GM23338 (cell line): ENCODE results near the gene GDE1.

Source experiments
- CREB1 ChIP-seq: fragments of 250-450 bp; sonication (Bioruptor Pico); IDR thresholded peaks from 2 replicates; pipeline ENCODE4 v1.5.0; 2020; ENCODE audit warnings: low read depth, mild to moderate bottlenecking, moderate library complexity
- CTCF ChIP-seq, 2 experiments: fragments of 200-600 bp in 1 of 2; sonication (generic) in 1 of 2; conservative IDR thresholded peaks; 2 replicates each; pipeline versions ENCODE4 v1.5.1 to v1.6.1; 2016 to 2017; ENCODE audit warnings: antibody characterized with exemption in 2 of 2, low read depth in 2 of 2, mild to moderate bottlenecking in 2 of 2, moderate library complexity in 1 of 2
- ETS1 ChIP-seq: IDR thresholded peaks from 2 replicates; pipeline ENCODE4 v1.6.1; 2016; ENCODE audit warnings: antibody characterized with exemption
- EZH2 ChIP-seq: fragments of 200-600 bp; sonication (generic); IDR thresholded peaks from one replicate; pipeline ENCODE4 v1.8.0; 2017; ENCODE audit warnings: antibody characterized with exemption, mild to moderate bottlenecking, low read depth; ENCODE audit not compliant: unreplicated experiment
- EZH2phosphoT487 ChIP-seq: fragments of 200-600 bp; sonication (generic); IDR thresholded peaks from one replicate; pipeline ENCODE4 v1.8.1; 2018; ENCODE audit warnings: antibody characterized with exemption; ENCODE audit not compliant: unreplicated experiment
- JUNB ChIP-seq: IDR thresholded peaks from one replicate; pipeline ENCODE4 v1.6.1; 2016; ENCODE audit warnings: antibody characterized with exemption; ENCODE audit not compliant: unreplicated experiment
- POLR2AphosphoS5 ChIP-seq: IDR thresholded peaks from 2 replicates; pipeline ENCODE4 v1.6.1; 2016; ENCODE audit warnings: antibody characterized with exemption, low read depth
- REST ChIP-seq: IDR thresholded peaks from one replicate; pipeline ENCODE4 v1.6.1; 2018; ENCODE audit warnings: antibody characterized with exemption; ENCODE audit not compliant: unreplicated experiment
- ZNF331 ChIP-seq: fragments of 250-450 bp; sonication (Bioruptor Pico); IDR thresholded peaks from 2 replicates; pipeline ENCODE4 v1.5.0; 2020; ENCODE audit warnings: low read depth, mild to moderate bottlenecking, moderate library complexity

- TF ChIP-seq CTCF (conservative IDR thresholded peaks at IDR 0.05; ENCODE audit: low read depth in 2 of 2): no peak
- no peak for TF ChIP-seq POLR2AphosphoS5
- TF ChIP-seq REST: no peak
- TF ChIP-seq EZH2: no peak
- TF ChIP-seq ZNF331 (CRISPR knock-in tag): no peak
- no peak for TF ChIP-seq EZH2phosphoT487
- no peak for TF ChIP-seq CREB1 (CRISPR knock-in tag)
- TF ChIP-seq ETS1: no peak
- TF ChIP-seq JUNB: no peak
Measured at GRCh38 chr16:19522760-19523159, 862 bp upstream of the GDE1 start.
